Calu3 (cell line): ENCODE data around the gene KSR2. TPM values are rescaled to one million over a fixed set of nuclear protein-coding genes. Genes with fewer than 3 reads are reported as not detected.

Experiments used
- BruUV-seq: library from RNA; stranded (reverse); fragments of 400-500 nt; replicated peaks from 2 replicates; lab custom pipeline; 2021; lab: Mats Ljungman, UMichigan
- CTCF ChIA-PET: fragments of 300-600 bp; sonication (Branson Sonifier 250); formaldehyde crosslinking; loops from one replicate; lab custom pipeline; 2022; ENCODE audit warnings: antibody characterized with exemption; lab: Charles Lee
- DNase-seq: peaks from one replicate; pipeline ENCODE4 v3.0.0; 2022
- H3K27ac Mint-ChIP-seq: one replicate; pipeline ENCODE4 v1.8.0; 2022; ENCODE audit warnings: mixed read lengths; ENCODE audit not compliant: unreplicated experiment
- H3K27me3 Mint-ChIP-seq: one replicate; pipeline ENCODE4 v1.8.0; 2022; ENCODE audit warnings: mixed read lengths; ENCODE audit not compliant: unreplicated experiment
- H3K36me3 Mint-ChIP-seq: one replicate; pipeline ENCODE4 v1.8.0; 2022; ENCODE audit warnings: mild to moderate bottlenecking, moderate library complexity, mixed read lengths; ENCODE audit not compliant: insufficient read depth, unreplicated experiment
- H3K4me1 Mint-ChIP-seq: one replicate; pipeline ENCODE4 v1.8.0; 2022; ENCODE audit warnings: mild to moderate bottlenecking, low read depth, mixed read lengths; ENCODE audit not compliant: unreplicated experiment
- H3K4me3 Mint-ChIP-seq: one replicate; pipeline ENCODE4 v1.8.0; 2022; ENCODE audit warnings: mild to moderate bottlenecking, low read depth, moderate library complexity, mixed read lengths; ENCODE audit not compliant: unreplicated experiment
- H3K9me3 Mint-ChIP-seq: one replicate; pipeline ENCODE4 v1.8.0; 2022; ENCODE audit warnings: low read depth, mixed read lengths; ENCODE audit not compliant: unreplicated experiment
- CTCF ChIP-seq: fragments of 200-600 bp; IDR thresholded peaks from one replicate; pipeline ENCODE4 v1.8.0; 2022; ENCODE audit warnings: antibody characterized with exemption; ENCODE audit not compliant: unreplicated experiment
- intact Hi-C: fragments of 100-400 bp; cut with micrococcal nuclease; formaldehyde crosslinking; loops from one replicate; pipeline ENCODE4 v1.10.0; 2022; ENCODE audit not compliant: unreplicated experiment
- total RNA-seq: library from RNA; stranded (reverse); gene quantifications from 2 replicates; pipeline ENCODE4 v1.2.3, GENCODE V29; 2022

Gene KSR2
- total RNA-seq, 1 experiment from 2014 or later: 1.9 TPM

- Mint-ChIP-seq H3K27me3 (peaks cover 35% of the 10 kb centered on the region), H3K4me3 (no peak overlapping the region), H3K9me3 (no peaks in the 10 kb centered on the region), H3K4me1 (no peaks in the 10 kb centered on the region), H3K27ac (no peak overlapping the region), H3K36me3 (no peaks in the 10 kb centered on the region)
- intact Hi-C loops: no loop called here
- CTCF ChIA-PET: no interaction called here
- BruUV-seq: no TSS peak
- no peak for DNase-seq
- no peak for TF ChIP-seq CTCF
These were observed 397.5 kb downstream of the KSR2 start for GRCh38 chr12:117571321-117571720.

GRCh38 chr12:117570608-117571007, 398.2 kb downstream of the KSR2 start:
- Mint-ChIP-seq H3K27ac (no peak overlapping the region), H3K27me3 (peaks cover 38% of the 10 kb centered on the region), H3K9me3 (no peaks in the 10 kb centered on the region), H3K36me3 (no peaks in the 10 kb centered on the region), H3K4me3 (no peak overlapping the region), H3K4me1 (no peaks in the 10 kb centered on the region)
- TF ChIP-seq CTCF: no peak
- no peak for DNase-seq
- BruUV-seq: no TSS peak
- CTCF ChIA-PET: no interaction called here
- intact Hi-C loops: no loop called here

GRCh38 chr12:117567644-117568216, 401.1 kb downstream of the KSR2 start:
- Mint-ChIP-seq H3K27me3 (peaks cover 47% of the 10 kb centered on the region), H3K9me3 (no peaks in the 10 kb centered on the region)
- CTCF ChIA-PET: interaction anchor here (1.5 kb wide), 1 partner anchor 20 kb away, joined by 3 read pairs; no protein-coding TSS in a partner anchor

GRCh38 chr12:117564881-117565280, 403.9 kb downstream of the KSR2 start:
- intact Hi-C loops: no loop called here
- peaks cover 30% of the 10 kb centered on the region for H3K27me3 Mint-ChIP-seq
- DNase-seq: no peak
- H3K27ac Mint-ChIP-seq: no peak overlapping the region
- no peaks in the 10 kb centered on the region for H3K4me1 Mint-ChIP-seq
- no peaks in the 10 kb centered on the region for H3K9me3 Mint-ChIP-seq
- no peaks in the 10 kb centered on the region for H3K36me3 Mint-ChIP-seq
- no peak overlapping the region for H3K4me3 Mint-ChIP-seq
- CTCF ChIA-PET: interaction anchor here (0.6 kb wide), 1 partner anchor 494 kb away, joined by 4 read pairs; no protein-coding TSS in a partner anchor
- TF ChIP-seq CTCF: no peak
- BruUV-seq: no TSS peak

More at GRCh38 chr12:117567644-117568216, 401.1 kb downstream of the KSR2 start:
- Mint-ChIP-seq H3K4me3 (no peak overlapping the region), H3K27ac (no peak overlapping the region), H3K36me3 (no peaks in the 10 kb centered on the region), H3K4me1 (no peaks in the 10 kb centered on the region)
- no peak for DNase-seq
- TF ChIP-seq CTCF: no peak
- BruUV-seq: no TSS peak
- intact Hi-C loops: no loop called here
